Measurements from ENCODE around the gene GTPBP3.

GTPBP3 gene

GRCh38 chr19:17329366-17330261, 7.7 kb upstream of the GTPBP3 start:
- DNase-seq: no peak

DNA sequence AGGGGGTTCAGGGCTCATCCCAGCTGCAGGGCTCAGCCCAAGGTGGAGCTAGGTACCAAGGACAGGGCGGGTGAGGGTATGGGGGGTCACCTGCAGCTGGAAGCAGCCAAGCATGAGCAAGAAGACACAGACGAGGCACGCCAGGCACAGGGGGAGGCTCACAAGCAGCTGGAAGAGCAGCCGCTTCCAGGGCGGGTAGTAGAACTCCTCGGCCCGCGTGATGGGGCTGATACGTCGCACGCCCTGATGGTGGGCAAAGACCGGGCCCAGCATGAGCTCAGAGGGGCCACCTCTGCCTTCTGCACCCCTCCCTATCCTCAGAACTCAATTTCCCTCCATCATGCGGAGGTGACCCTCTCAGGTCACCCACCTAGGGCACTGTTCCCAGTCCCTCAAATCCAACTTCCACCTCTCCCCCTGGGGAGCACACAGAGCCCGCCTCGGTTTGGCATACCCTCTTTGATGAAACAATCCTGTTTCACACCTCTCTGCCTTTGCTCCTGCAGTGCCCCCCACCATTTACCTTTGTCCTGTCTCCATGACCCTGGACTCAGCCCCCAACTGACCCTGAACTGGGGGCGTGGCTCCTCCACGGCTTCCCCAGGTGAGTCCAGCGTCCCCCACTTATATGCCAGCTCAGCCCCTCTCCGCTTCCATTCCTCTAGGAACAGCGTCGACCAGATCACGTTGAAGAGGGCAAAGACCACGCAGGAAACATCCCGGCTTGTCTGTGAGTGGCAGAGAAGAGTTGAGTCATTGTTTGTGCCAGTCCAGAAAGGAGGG, 6.9 kb upstream of the GTPBP3 start:
- DNase-seq: no peak

DNA sequence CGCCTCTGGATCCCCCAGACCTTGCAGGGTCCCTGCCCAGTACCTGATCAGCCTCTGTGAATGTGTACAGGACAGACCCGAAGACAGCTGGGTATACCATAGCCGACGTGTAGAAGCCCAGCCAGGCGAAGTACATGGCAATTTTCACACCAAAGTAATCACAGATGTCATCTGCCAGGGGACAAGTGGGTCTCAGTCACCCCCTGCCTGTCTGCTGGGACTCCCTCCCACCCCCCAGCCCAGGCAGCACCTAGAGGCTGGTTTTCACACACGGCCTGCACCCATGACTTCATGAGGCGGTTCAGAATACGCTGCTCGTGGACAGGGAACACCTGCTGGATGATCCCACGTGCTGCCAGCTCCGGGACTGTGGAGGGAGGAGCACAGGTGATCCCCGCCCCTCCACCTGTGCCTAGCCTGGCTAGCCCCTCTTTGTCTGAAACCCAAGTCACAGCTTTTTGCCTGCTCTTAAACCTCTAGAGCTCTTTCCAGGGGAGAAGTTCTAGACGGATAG, 6.3 kb upstream of the GTPBP3 start:
- peak; percentile 39 for DNase-seq

DNA sequence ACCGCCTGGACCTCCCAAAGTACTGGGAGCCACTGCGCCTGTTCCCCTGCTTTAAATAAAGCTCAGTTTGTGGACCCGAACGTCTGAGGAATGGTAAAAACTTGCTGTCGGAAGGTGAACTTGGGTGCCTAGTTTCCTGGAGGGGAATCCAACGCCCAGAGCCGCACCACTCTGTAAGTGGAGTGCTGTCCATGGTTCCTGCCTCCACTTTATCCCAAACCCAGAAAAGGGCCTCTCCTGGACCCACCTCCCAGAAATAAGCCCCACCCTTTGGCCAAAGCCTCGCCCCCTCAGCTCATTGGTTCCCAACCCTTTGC, 5.0 kb upstream of the GTPBP3 start:
- no peak for DNase-seq

- DNase-seq: no peak
Observed at GRCh38 chr19:17332677-17333581, 4.4 kb upstream of the GTPBP3 start.

DNA sequence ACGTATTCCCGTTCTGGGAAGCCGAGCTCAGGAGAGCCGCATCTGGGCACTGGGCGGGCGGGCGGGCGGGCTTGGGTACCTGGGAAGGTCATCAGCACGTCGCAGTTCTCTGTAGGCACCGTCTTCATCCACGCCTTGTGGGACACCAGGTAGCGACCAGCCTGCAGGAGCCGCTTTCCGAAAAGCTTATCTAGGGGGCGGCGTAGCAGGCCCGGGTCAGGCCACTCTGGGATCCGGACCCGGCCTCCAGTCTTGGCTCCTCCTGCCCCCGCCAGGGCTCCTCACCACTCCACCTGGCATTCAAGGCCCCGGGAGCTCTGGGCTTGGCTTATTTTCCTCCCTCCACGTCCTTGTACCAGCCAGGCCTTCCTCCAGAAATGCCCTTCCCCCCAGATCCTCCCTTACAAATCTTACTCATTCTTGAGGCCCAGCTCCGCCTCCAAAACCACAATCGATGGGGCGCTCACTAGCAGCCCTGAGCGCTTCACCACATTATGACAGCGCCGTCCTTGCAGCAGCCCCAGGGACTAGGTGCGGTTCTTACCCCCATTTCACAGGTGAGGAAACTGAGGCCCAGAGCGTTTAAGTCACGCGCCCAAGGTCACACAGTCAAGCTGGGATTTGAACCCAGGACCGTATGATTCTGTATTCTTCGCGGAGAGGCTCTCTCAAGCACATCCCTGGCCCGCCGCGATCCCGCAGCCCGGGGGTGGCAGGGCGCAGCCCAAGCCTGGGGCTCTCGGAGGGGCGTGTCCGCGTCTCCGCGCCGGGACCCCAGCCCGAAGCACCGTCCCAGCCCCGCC, 3.5 kb upstream of the GTPBP3 start:
- DNase-seq: no peak

DNA sequence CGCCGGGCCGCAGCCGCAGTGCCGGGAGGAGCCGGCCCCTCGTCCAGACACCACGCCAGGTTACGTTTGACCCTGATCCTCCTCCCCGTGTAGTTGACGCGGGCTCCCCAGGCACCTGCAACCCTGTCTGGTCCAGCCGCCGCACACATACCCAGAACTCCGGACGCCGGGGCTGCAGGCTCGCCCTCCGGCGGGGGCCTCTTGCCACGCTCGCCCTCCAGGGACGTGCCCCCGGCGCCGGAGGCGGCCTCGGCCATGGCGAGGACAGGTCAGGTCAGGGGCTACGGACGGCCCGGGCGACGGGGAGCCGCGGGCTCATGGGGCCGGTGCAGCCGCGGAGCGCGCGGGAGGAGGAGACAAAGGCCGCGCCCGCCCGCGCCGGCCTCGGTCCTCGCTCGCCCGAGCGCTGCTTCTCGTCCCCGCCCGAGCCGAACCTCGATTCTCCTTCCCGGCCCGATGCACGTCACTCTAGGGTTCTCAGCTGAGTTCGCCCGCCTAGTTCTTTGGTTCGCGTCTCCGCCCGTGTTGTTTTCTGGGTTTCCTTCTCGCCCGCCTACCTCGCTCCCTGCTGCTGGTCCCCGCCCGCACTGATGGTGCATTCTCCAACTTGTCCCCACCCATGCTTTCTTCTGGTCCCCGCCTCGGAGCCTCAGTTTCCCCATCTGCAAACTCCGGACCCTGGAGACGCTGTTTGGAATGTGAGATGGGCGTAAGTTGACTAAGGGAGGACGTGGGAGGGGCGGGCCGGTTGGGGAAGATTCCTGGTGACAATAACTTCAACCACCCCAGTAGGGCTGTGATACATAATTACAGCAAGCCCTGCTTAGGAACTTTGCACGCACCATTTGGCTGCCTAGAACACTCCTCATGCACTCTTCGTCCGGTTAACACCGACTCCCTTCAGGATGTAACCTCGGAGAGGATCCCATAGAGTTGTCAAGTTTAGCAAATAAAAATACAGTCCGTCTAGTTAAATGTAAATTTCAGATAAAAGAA, 2.6 kb upstream of the GTPBP3 start, which contains the start of gene ANO8:
ANO8 (minus strand) TSS at position 442 of the 996 bp plus-strand sequence; CDS start at position 257, 185 bp downstream.
- peak; percentile 91 for DNase-seq

DNA sequence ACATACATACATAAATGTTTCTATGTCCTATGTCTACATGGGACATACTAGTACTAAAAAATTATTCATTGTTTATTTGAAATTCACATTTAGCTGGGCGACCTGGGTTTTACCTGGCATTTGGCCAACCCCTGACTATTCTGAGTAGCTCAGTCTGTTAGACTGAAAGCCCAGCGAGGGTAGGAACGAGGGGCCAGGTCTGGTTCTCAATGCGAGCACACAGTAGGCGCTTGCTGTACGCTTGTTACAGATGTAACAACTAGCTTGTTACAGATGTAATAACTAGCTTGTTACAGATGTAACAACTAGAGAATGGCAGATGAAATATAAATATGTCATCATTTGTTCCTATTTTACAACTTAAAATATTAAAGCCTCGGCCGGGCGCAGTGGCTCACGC, 1.8 kb upstream of the GTPBP3 start:
- DNase-seq: no peak

GRCh38 chr19:17337675-17338432, 501 bp downstream of the GTPBP3 start:
- no peak for DNase-seq

- DNase-seq: no peak
Observed at GRCh38 chr19:17338433-17339078, 1.2 kb downstream of the GTPBP3 start.

GRCh38 chr19:17339088-17339741, 1.9 kb downstream of the GTPBP3 start:
- no peak for DNase-seq

- DNase-seq: no peak
Observed at GRCh38 chr19:17340302-17340870, 3.0 kb downstream of the GTPBP3 start.

GRCh38 chr19:17340871-17341357, 3.6 kb downstream of the GTPBP3 start:
- DNase-seq: no peak

DNA sequence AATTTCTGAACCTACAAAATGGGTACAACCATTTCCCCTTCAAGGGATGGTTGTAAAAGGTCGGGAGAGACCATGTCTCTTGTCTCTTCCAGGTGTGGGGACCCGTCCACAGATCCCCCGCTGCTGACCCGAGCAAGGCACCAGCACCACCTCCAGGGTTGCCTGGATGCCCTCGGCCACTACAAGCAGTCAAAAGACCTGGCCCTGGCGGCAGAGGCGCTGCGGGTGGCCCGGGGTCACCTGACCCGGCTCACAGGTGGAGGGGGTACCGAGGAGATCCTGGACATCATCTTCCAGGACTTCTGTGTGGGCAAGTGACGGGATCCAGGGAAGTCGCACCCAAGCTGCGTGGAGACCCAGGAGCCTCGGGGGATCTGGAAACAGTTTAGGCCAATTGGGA, 4.0 kb downstream of the GTPBP3 start:
- DNase-seq: no peak

- DNase-seq: no peak
Observed at GRCh38 chr19:17341845-17342244, 4.5 kb downstream of the GTPBP3 start.

GRCh38 chr19:17346109-17346671, 8.8 kb downstream of the GTPBP3 start:
- DNase-seq: peak; percentile 64

DNA sequence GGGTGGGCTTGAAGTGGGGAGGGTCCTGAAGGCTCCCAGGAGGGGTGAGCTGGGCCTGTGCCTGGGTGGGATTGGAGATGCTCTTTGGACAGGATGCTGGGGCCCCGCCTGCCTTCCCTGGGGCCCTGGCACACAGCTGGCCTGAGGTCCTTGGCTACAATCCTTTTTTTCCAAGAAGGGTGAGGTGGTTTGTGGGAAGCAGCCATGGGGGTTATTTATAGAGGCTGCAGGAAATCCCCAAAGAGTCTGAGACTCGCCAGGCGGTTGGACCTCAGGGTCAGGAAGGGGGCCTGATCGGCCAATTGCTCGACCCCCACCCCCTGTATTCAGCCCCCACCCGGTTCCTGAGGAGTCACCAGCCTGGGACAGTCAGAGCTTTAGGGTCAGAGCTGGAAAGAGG, 10.0 kb downstream of the GTPBP3 start:
- DNase-seq: no peak

- DNase-seq: no peak
Observed at GRCh38 chr19:17347877-17348276, 10.5 kb downstream of the GTPBP3 start.

All from NCI-H1105 treated with DMSO at 0.1 percent for 48 hours (cell line).